PFSK-1 (cell line): ENCODE results near the gene CNTFR.

Experiments used
- FOXP2 ChIP-seq: optimal IDR thresholded peaks from 2 replicates; pipeline ENCODE3; 2011; ENCODE audit warnings: borderline replicate concordance, control low read depth, inconsistent platforms; ENCODE audit not compliant: insufficient read depth; ENCODE audit errors: extremely low read length, extremely low read depth
- POLR2AphosphoS5 ChIP-seq: IDR thresholded peaks from 2 replicates; pipeline ENCODE4 v1.6.1; 2012; ENCODE audit warnings: low read depth, mild to moderate bottlenecking, control low read depth, low read length, moderate library complexity
- SIN3A ChIP-seq: IDR thresholded peaks from 2 replicates; pipeline ENCODE4 v1.6.1; 2012; ENCODE audit warnings: mild to moderate bottlenecking, low read length, moderate library complexity, borderline replicate concordance; ENCODE audit not compliant: insufficient read depth
- TAF1 ChIP-seq: IDR thresholded peaks from 2 replicates; pipeline ENCODE4 v1.6.1; 2012; ENCODE audit warnings: low read length, control low read depth, borderline replicate concordance; ENCODE audit not compliant: insufficient read depth
- TF ChIP-seq, protein P1 (sequence below), 2 experiments: IDR thresholded peaks; 2 replicates each; pipeline versions ENCODE4 v1.6.1 to v1.8.0; 2011 to 2012; ENCODE audit warnings: low read depth in 2 of 2, low read length in 2 of 2, control low read depth in 1 of 2, inconsistent platforms in 1 of 2, mild to moderate bottlenecking in 1 of 2, moderate library complexity in 1 of 2; ENCODE audit not compliant: insufficient read depth in 1 of 2

GRCh38 chr9:34623374-34624235, 34.1 kb upstream of the CNTFR start:
- TF ChIP-seq, protein P1, sequence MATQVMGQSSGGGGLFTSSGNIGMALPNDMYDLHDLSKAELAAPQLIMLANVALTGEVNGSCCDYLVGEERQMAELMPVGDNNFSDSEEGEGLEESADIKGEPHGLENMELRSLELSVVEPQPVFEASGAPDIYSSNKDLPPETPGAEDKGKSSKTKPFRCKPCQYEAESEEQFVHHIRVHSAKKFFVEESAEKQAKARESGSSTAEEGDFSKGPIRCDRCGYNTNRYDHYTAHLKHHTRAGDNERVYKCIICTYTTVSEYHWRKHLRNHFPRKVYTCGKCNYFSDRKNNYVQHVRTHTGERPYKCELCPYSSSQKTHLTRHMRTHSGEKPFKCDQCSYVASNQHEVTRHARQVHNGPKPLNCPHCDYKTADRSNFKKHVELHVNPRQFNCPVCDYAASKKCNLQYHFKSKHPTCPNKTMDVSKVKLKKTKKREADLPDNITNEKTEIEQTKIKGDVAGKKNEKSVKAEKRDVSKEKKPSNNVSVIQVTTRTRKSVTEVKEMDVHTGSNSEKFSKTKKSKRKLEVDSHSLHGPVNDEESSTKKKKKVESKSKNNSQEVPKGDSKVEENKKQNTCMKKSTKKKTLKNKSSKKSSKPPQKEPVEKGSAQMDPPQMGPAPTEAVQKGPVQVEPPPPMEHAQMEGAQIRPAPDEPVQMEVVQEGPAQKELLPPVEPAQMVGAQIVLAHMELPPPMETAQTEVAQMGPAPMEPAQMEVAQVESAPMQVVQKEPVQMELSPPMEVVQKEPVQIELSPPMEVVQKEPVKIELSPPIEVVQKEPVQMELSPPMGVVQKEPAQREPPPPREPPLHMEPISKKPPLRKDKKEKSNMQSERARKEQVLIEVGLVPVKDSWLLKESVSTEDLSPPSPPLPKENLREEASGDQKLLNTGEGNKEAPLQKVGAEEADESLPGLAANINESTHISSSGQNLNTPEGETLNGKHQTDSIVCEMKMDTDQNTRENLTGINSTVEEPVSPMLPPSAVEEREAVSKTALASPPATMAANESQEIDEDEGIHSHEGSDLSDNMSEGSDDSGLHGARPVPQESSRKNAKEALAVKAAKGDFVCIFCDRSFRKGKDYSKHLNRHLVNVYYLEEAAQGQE (IDR thresholded peaks at IDR 0.05; ENCODE audit: insufficient read depth in 1 of 2, low read depth in 2 of 2, low read length in 2 of 2): no peak
- TF ChIP-seq POLR2AphosphoS5 (no peak), TAF1 (no peak), SIN3A (no peak), FOXP2 (no peak)
